C4-2B (cell line): ENCODE measurements around the gene SH2D6.
"Not testable (repeated sequence)": the region's sequence is repeated elsewhere in the genome, so short reads cannot be mapped to it uniquely, and the experiment has no call there.

Experiments used
- H3K27ac ChIP-seq: fragments of 450-650 bp; 2 replicates; pipeline ENCODE4 v1.5.1; 2017
- ZFX ChIP-seq: fragments of 450-650 bp; IDR thresholded peaks from 2 replicates; pipeline ENCODE4 v1.6.1; 2017
- TF ChIP-seq, protein P1 (sequence below): fragments of 450-650 bp; conservative IDR thresholded peaks from 2 replicates; pipeline ENCODE4 v1.5.1; 2017; ENCODE audit warnings: mild to moderate bottlenecking

The SH2D6 gene

GRCh38 chr2:85435220-85435958 is 16.9 kb downstream of the SH2D6 start:
- H3K27ac ChIP-seq, result no peak overlapping the region
- TF ChIP-seq, protein P1, sequence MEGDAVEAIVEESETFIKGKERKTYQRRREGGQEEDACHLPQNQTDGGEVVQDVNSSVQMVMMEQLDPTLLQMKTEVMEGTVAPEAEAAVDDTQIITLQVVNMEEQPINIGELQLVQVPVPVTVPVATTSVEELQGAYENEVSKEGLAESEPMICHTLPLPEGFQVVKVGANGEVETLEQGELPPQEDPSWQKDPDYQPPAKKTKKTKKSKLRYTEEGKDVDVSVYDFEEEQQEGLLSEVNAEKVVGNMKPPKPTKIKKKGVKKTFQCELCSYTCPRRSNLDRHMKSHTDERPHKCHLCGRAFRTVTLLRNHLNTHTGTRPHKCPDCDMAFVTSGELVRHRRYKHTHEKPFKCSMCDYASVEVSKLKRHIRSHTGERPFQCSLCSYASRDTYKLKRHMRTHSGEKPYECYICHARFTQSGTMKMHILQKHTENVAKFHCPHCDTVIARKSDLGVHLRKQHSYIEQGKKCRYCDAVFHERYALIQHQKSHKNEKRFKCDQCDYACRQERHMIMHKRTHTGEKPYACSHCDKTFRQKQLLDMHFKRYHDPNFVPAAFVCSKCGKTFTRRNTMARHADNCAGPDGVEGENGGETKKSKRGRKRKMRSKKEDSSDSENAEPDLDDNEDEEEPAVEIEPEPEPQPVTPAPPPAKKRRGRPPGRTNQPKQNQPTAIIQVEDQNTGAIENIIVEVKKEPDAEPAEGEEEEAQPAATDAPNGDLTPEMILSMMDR, result no peak
- TF ChIP-seq ZFX, result no peak

DNA sequence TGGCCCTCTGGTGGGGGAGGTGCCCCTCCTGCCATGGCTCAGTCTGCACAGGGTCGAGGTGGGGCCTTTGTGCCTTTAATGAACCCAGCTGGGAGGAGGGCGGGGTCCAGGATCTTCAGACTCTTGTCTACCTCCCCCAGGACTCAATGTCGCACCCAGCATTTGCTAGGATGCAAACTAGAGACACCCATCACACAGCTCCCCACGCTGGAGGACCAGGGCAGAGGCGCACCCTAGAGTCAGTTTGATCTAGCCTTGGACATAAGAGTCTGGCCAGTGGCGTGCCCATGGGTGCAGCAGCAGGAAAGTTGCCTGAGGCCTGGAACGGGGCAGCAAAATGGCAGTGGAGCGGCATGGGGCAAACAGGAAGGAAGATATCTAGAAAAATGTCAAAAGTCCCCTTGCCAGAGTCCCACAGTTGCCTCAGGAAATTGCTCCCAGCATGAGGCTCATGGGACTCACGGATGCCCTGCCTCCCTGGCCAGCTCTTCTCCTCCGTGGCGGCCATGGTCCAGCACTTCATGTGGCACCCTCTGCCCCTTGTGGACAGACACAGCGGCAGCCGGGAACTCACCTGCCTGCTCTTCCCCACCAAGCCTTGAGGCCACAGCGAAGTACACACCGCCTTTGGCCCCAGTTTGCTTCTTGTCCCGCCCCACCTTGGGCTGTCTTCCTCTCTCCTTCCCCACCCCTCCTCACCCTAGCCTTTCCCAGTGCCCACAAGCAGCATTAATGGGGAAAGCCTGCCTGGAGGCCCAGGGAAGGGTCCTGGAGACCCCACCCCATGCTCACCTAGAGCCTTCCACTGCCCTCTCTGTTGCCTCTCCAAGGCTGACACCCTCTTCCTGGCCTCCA is 17.7 kb downstream of the SH2D6 start:
- H3K27ac ChIP-seq, result no peak overlapping the region
- TF ChIP-seq, protein P1, result no peak
- no peak for TF ChIP-seq ZFX

DNA sequence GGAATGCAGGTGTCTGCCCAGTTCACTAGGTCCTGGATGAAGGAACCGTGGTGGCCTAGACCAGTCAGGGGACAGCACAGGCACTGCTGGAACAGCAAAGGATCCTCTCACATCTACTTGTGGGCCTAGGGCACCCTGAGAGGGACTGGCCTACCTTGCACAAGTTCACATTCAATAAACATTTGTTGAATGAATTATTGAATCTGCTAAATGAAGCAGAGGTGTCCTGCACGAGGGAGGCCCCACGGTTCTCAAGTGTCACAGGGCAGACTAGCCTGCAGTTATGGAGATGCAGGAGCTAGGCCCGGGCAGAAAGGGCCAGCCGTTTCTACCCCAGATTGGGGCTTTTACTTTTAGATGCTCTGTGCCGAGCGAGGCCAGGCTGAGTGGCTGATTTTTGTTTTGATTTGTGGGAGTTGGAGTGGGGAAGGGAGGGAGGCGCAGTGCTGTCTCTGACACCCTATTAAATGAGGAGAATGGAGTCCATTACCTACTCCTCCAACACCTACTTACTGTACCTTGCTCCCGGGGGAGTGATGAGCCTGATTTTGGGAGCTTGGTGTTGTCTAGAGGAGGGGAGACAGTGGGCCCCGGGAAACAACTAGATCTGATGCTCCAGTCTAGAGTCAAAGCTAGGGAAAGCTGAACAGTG is 18.4 kb downstream of the SH2D6 start:
- no peak for TF ChIP-seq ZFX
- TF ChIP-seq, protein P1, result no peak
- no peak overlapping the region for H3K27ac ChIP-seq

DNA sequence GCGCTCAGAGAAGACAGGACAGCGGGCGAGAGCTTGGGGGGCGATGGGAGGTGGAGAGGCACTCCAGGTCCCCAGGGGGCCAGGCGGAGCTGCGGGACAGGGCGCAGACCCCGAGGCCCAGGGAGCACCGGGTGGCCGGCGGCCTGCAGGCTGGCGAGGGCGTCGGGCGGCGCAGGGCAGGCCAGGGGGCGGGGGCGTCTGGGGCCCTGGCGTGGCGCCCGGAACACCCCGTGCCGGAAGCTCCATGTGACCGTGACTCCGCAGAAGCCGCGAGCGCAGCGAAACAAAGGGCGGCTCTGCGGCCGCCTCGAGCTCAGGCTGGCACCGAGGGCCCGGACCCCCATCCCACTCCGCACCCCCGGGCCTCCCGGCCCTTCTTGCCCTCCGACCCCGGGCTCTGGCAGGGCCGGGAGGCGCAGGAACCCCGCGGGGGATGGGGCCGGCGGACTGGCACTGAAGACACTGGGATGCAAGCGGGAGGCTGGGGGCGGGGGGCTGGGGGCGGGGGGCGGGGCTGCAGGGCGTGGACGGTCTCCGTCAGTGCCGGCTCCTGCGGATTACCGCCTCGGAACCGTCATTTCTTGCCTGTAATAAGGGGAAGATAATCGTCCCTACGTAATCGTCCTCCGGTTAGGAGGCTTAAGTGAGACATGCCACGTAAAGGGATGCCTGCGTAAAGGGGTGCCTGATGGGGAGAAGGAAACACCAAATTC is 19.1 kb downstream of the SH2D6 start:
- no peak overlapping the region for H3K27ac ChIP-seq
- no peak for TF ChIP-seq ZFX
- TF ChIP-seq, protein P1, result no peak

- no peak for TF ChIP-seq ZFX
- TF ChIP-seq, protein P1, result no peak
- H3K27ac ChIP-seq, result no peak overlapping the region
Measured at GRCh38 chr2:85438201-85439024, 19.9 kb downstream of the SH2D6 start.

DNA sequence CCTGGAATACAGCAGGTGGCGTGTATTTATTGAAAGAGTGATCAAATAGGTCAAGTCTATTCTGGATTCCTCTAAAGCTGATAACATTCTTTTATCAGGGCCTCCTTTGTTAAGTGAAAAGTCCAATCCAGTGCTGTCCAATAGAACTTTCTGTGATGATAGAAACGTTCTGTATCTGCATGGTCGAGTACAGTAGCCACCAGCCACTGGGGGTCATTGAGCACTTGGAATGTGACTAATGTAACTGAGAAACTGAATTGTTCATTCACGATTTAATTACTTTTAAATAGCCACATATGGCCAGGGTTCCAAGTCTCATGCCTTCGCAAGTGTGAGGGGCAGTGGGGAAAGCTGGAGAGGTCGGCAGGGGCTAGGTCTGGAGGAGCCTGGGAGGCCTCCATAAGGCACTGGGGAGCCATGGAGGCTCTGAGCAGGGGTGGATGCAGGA is 20.5 kb downstream of the SH2D6 start:
- no peak overlapping the region for H3K27ac ChIP-seq
- TF ChIP-seq ZFX, result no peak
- TF ChIP-seq, protein P1, result no peak

- H3K27ac ChIP-seq, result not testable (repeated sequence)
Measured at GRCh38 chr2:85439569-85439968, 21.1 kb downstream of the SH2D6 start.
